ENCODE results near the gene CCDC27.

DNA sequence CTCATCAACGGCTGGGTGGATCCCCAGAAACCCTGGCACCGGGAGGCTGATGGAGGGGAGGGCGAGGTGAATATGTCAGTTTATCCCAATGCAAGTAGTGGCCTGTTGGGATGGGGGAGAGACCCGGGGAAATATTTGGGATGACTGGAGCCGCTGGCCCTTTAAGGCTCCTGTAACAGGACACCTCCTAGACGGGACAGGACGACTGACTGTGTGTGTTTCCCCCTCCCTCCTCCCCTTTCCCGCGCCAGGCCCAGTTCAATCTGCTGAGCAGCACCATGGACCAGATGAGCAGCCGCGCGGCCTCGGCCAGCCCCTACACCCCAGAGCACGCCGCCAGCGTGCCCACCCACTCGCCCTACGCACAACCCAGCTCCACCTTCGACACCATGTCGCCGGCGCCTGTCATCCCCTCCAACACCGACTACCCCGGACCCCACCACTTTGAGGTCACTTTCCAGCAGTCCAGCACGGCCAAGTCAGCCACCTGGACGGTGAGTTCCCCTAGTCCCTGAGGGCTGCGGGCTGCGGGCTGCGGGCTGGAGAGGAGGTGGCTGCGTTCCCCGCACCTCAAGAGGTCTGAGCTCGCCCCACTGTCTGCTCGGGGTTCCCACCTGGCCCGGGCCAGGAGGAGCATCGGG is 44.8 kb upstream of the CCDC27 start:
- TF ChIP-seq YY1 (IDR thresholded peaks at IDR 0.05) (no peak), FOXA1 (IDR thresholded peaks at IDR 0.05) (no peak), RAD21 (IDR thresholded peaks at IDR 0.05) (no peak), GABPA (IDR thresholded peaks at IDR 0.05 in 1 of 2, conservative IDR thresholded peaks at IDR 0.05 in 1 of 2) (no peak), RXRA (IDR thresholded peaks at IDR 0.05) (no peak)
- TF ChIP-seq, protein P1, sequence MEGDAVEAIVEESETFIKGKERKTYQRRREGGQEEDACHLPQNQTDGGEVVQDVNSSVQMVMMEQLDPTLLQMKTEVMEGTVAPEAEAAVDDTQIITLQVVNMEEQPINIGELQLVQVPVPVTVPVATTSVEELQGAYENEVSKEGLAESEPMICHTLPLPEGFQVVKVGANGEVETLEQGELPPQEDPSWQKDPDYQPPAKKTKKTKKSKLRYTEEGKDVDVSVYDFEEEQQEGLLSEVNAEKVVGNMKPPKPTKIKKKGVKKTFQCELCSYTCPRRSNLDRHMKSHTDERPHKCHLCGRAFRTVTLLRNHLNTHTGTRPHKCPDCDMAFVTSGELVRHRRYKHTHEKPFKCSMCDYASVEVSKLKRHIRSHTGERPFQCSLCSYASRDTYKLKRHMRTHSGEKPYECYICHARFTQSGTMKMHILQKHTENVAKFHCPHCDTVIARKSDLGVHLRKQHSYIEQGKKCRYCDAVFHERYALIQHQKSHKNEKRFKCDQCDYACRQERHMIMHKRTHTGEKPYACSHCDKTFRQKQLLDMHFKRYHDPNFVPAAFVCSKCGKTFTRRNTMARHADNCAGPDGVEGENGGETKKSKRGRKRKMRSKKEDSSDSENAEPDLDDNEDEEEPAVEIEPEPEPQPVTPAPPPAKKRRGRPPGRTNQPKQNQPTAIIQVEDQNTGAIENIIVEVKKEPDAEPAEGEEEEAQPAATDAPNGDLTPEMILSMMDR (IDR thresholded peaks at IDR 0.05; ENCODE audit: low read depth, low read length, missing input control), result no peak
- TF ChIP-seq, protein P2, sequence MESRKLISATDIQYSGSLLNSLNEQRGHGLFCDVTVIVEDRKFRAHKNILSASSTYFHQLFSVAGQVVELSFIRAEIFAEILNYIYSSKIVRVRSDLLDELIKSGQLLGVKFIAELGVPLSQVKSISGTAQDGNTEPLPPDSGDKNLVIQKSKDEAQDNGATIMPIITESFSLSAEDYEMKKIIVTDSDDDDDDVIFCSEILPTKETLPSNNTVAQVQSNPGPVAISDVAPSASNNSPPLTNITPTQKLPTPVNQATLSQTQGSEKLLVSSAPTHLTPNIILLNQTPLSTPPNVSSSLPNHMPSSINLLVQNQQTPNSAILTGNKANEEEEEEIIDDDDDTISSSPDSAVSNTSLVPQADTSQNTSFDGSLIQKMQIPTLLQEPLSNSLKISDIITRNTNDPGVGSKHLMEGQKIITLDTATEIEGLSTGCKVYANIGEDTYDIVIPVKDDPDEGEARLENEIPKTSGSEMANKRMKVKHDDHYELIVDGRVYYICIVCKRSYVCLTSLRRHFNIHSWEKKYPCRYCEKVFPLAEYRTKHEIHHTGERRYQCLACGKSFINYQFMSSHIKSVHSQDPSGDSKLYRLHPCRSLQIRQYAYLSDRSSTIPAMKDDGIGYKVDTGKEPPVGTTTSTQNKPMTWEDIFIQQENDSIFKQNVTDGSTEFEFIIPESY (IDR thresholded peaks at IDR 0.05), result no peak

All from liver (tissue), 3 donors.